ENCODE results near the gene UNC5B.

UNC5B gene

GRCh38 chr10:71351087-71351486 lies 138.7 kb downstream of the UNC5B start:
- no peak for FAIRE-seq
- DNase-seq (ENCODE audit: extremely low spot score, insufficient read length, low read depth) = no peak

DNA sequence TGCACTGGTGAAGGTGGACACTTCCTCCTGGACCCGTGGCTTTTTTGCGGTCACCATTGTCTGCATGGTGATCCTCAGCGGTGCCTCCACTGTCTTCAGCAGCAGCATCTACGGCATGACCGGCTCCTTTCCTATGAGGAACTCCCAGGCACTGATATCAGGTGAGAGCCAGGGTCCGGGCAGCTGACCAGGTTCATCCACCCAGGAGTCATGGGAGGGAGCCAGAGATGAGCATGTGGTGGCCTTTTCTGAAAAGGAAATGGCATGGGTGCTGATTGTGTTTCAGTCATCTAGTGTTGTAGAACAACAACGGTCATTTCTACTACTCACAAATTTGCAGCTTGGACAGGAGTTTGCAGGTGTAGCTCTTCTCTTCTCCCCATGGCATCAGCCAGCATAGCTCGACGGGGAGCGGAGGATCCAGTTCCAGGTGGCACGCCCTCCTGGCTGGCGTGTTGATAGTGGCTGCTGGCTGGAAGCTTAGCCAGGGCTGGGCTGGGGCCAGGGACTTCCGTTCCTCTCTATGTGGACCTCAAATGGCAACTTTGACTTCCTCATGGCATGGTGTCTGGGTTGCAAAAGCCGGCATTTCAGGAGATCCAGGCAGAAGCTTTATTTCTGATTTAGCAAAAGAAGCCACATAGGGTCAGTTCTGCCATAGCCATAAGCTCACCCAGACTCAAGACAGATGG lies 139.4 kb downstream of the UNC5B start:
- DNase-seq (ENCODE audit: extremely low spot score, insufficient read length, low read depth) = no peak
- no peak for FAIRE-seq
